Measurements from ENCODE around the gene LCA5L. TPM values are rescaled to one million over a fixed set of nuclear protein-coding genes. Genes with fewer than 3 reads are reported as not detected.

LCA5L gene
- total and polyA plus RNA-seq, 2 of the 13 experiments (the other 11 are each of a cell fraction or from before 2014, with no cell fraction given) = 0.13 to 0.55 TPM

GRCh38 chr21:39444421-39445180 lies 977 bp downstream of the LCA5L start (continued):
- no peak for TF ChIP-seq LRRFIP1 (CRISPR knock-in tag; conservative IDR thresholded peaks at IDR 0.05)

DNA sequence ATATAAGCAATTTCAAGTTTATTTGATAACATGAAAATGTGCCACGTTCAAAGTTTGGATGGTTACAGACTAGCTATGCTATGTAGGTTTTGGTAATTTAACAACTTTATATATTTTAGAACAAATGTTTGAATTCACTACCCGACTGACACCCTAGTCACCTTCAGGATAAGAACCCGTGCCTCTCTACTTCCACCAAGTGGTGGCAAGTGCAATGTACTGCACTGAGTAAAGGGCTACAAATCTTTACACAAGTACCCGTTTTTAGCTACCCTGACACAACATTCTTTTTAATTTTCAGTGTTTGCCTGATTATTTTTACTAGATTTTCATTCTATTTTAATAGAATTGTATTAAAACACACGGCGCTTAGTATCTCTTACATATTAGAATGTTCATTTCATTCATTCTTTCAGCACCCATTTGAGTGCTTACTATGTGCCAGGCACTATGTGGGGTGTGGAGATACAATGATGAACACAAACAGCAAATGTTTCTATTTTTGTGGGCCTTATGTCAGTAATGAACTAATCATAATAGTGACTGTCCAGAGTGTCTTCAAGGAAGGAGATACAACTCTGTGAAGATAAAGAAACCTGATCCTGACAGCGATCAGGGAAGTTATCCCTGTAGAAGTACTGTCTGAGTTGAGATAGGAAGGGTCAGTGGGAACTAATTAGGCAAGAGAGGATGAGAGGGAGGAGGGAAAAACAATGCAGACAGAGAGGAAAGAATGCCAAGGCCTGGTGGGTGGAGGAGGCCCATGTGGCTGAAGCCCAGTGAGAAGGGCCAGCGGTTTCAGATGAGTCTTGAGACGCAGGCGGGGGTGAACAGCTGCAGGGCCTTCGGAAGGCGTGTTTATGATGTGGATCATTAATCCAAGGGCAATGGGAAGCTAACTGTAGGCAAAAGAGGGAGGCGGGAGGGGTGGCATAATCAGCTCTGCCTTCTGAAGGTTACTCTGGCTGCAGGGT lies 3.8 kb downstream of the LCA5L start:
- no peak overlapping the region for H2AFZ ChIP-seq (ENCODE audit: low read length)
- ATAC-seq (peak; percentile 68), FAIRE-seq (peak; percentile 18), DNase-seq (ENCODE audit: low spot score) (peak; percentile 45)
- intact Hi-C loops (cut with micrococcal nuclease; ENCODE audit: unreplicated experiment) (loop anchor here (1.0 to 5.0 kb wide), 2 partner anchors 54 to 105 kb away; no protein-coding TSS in a partner anchor), in situ Hi-C loops (cut with HindIII; ENCODE audit: extremely low pct_ligation_motif_present, low pct_unique_long_range_greater_than_20kb) (loop anchor here (10.0 kb wide), 1 partner anchor 97 kb away; the partner anchor contains the start of gene HMGN1)
- H3K4me3 ChIP-seq (replicated peaks in 1 of 3; ENCODE audit: insufficient read depth in 1 of 3, low read depth in 2 of 3, low read length in 3 of 3) = no peak overlapping the region
- H3K27ac ChIP-seq (ENCODE audit: extremely low read length, insufficient read depth, low read length) = no peak overlapping the region
- CTCF ChIA-PET (ENCODE audit: low intra/inter-chr PET ratio, low total read pairs) = interaction anchor here (1.2 to 1.3 kb wide), 2 partner anchors 53 to 105 kb away, joined by 4 to 15 read pairs; no protein-coding TSS in a partner anchor
- 0 out of 5 replicates have a peak, but pooled peaks cover 0 to 2% of the 10 kb centered on the region in 2 experiments for H3K27me3 ChIP-seq (ENCODE audit: control insufficient read depth in 1 of 2, insufficient read depth in 2 of 2, low read length in 2 of 2)
- H3K4me1 ChIP-seq (ENCODE audit: insufficient read depth, low read length) = peaks cover 13% of the 10 kb centered on the region
- no TSS peak for BruUV-seq (replicated peaks)
- no peaks in the 10 kb centered on the region for H4K20me1 ChIP-seq (ENCODE audit: insufficient read depth, low read length)
- H3K36me3 ChIP-seq (replicated peaks in 1 of 2; ENCODE audit: control insufficient read depth in 1 of 2, insufficient read depth in 2 of 2, low read length in 2 of 2) = no peaks in the 10 kb centered on the region
- no peak overlapping the region for H3K4me2 ChIP-seq (ENCODE audit: low read depth, low read length)
- no peaks in the 10 kb centered on the region for H3K9me3 ChIP-seq (ENCODE audit: low read length)
- H3K9ac ChIP-seq (ENCODE audit: insufficient read depth, low read depth, low read length) = no peak overlapping the region
- WGBS (ENCODE audit: low lambda C conversion rate) = 45% methylated on average over 13 of the region's 13 CpGs
- H3K79me2 ChIP-seq (ENCODE audit: insufficient read depth, low read length) = no peaks in the 10 kb centered on the region
- POLR2A ChIA-PET = no interaction called here
- TF ChIP-seq MXD1 (CRISPR knock-in tag; IDR thresholded peaks at IDR 0.05) = no peak
- TF ChIP-seq RFXANK (CRISPR knock-in tag; IDR thresholded peaks at IDR 0.05) = no peak
- TF ChIP-seq GZF1 (CRISPR knock-in tag; IDR thresholded peaks at IDR 0.05) = no peak
- no peak for TF ChIP-seq ZSCAN29 (CRISPR knock-in tag; conservative IDR thresholded peaks at IDR 0.05)
- TF ChIP-seq ZNF530 (CRISPR knock-in tag; IDR thresholded peaks at IDR 0.05; ENCODE audit: low read depth) = no peak
- TF ChIP-seq HMGXB3 (CRISPR knock-in tag; IDR thresholded peaks at IDR 0.05; ENCODE audit: borderline replicate concordance) = 0 out of 2 replicates have a peak, but pooled peaks have one; percentile 30
- no peak for TF ChIP-seq ZNF800 (CRISPR knock-in tag; IDR thresholded peaks at IDR 0.05)
